ENCODE measurements around the gene TMEM63A.

The TMEM63A gene

DNA sequence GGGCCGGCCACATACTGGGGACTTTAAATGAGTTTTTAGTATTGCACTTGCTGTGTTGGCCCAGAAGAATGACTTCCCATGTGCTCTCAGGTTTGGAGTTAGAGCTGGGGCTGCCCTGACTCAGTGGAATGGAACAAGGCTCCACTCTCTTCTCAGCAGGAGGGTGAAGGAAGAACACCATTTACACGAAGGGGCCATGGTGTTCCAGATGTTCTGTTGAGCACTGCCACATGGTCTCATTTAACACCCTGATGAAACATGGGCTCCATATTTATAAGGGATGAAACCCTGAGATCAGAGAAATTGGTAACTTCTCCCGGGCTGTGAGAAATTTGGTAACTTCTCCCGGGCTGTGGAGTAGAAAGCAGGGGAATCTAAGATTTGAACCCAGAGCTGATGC, 36.1 kb upstream of the TMEM63A start:
- TF ChIP-seq CTCF (IDR thresholded peaks at IDR 0.05; ENCODE audit: low read depth, low read length), result no peak

DNA sequence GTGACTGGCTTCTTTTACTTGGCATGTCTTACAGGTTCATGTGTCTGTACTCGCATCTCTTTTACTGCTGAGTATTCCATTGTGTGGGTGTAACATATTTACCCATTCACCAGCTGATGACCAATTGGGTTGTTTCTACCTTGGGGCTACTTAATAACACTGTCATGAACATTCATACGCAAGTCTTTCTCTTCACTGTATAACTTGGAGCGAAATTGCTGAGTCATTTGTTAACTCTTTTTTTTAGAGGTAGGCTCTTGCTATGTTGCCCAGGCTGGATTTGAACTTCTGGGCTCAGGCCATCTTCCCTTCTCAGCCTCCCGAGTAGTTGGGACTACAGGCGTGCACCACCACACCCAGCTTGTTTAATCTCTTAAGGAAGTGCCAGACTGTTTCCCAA, 35.4 kb upstream of the TMEM63A start:
- no peak for DNase-seq
- no peaks in the 10 kb centered on the region for H3K9me3 ChIP-seq
- H3K4me1 ChIP-seq, result peaks cover 18% of the 10 kb centered on the region
- H3K36me3 ChIP-seq, result peaks cover 25% of the 10 kb centered on the region
- TF ChIP-seq CTCF (IDR thresholded peaks at IDR 0.05; ENCODE audit: low read depth, low read length), result no peak
- no peak overlapping the region for H3K4me3 ChIP-seq (ENCODE audit: low read depth, low read length)
- H3K27me3 ChIP-seq, result no peaks in the 10 kb centered on the region

More for the DNA sequence above, 36.1 kb upstream of the TMEM63A start:
- H3K9me3 ChIP-seq, result no peaks in the 10 kb centered on the region
- no peaks in the 10 kb centered on the region for H3K27me3 ChIP-seq
- no peak overlapping the region for H3K4me3 ChIP-seq (ENCODE audit: low read depth, low read length)
- H3K4me1 ChIP-seq, result peaks cover 19% of the 10 kb centered on the region
- DNase-seq, result no peak
- peaks cover 25% of the 10 kb centered on the region for H3K36me3 ChIP-seq

DNA sequence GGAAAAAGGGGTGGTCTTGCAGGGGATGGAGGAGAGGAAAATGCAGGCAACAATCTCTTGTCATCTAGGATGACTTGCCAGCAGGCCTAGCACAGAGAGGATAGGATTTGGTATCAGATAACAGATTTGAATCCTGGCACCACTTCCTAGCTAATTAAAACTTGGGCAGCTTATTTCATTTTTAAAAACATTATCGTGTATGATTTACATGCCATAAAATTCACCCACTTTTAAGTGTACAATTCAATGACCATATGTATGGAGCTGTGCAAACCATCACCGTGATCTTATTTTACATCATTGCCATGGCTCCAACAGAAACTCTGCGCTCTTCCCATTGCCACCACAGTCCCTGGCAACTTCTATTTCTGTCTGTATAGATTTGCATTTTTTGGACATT, 34.9 kb upstream of the TMEM63A start:
- no peak for DNase-seq
- Histone ChIP-seq H3K4me1 (peaks cover 16% of the 10 kb centered on the region), H3K36me3 (peaks cover 20% of the 10 kb centered on the region), H3K4me3 (ENCODE audit: low read depth, low read length) (no peak overlapping the region), H3K27me3 (no peaks in the 10 kb centered on the region), H3K9me3 (no peaks in the 10 kb centered on the region)
- TF ChIP-seq CTCF (IDR thresholded peaks at IDR 0.05; ENCODE audit: low read depth, low read length), result no peak

DNA sequence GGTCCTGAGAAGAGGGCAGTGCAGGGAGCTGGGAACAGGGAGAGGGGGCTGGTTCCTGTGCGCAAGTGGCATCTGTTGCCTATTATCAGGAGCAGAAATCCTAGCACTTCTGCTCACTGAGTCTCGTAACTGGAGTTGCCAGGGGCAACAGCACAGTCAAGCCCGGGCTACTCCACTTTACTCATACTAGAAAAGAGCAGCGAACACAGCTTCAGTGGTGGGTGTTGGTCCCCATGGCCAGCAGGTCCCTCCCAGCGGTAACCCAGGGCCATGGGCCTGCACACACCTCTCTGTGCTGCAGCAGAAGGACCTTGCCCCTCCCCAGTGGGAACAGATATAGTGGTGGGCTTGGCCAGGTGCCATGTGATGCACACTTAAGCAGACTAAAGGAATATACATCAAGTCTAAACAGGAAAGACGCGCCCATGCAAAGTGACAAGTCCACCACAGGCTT, 33.4 kb upstream of the TMEM63A start:
- peaks cover 16% of the 10 kb centered on the region for H3K4me1 ChIP-seq
- H3K27me3 ChIP-seq, result no peaks in the 10 kb centered on the region
- no peak for TF ChIP-seq CTCF (IDR thresholded peaks at IDR 0.05; ENCODE audit: low read depth, low read length)
- no peaks in the 10 kb centered on the region for H3K9me3 ChIP-seq
- DNase-seq, result peak; percentile 77
- H3K36me3 ChIP-seq, result peaks cover 5% of the 10 kb centered on the region
- peak overlapping the region; percentile 13; the same call in 1 of the 2 replicates for H3K4me3 ChIP-seq (ENCODE audit: low read depth, low read length)

GRCh38 chr1:225914947-225915346, 32.8 kb upstream of the TMEM63A start:
- Histone ChIP-seq H3K4me3 (ENCODE audit: low read depth, low read length) (0 out of 2 replicates have a peak overlapping the region, but pooled peaks have one; percentile 13), H3K36me3 (peaks cover 3% of the 10 kb centered on the region; the same call in 1 of the 2 replicates), H3K27me3 (no peaks in the 10 kb centered on the region), H3K4me1 (peaks cover 16% of the 10 kb centered on the region), H3K9me3 (no peaks in the 10 kb centered on the region)
- DNase-seq, result no peak
- no peak for TF ChIP-seq CTCF (IDR thresholded peaks at IDR 0.05; ENCODE audit: low read depth, low read length)

- H3K9me3 ChIP-seq, result no peaks in the 10 kb centered on the region
- H3K36me3 ChIP-seq, result peaks cover 3% of the 10 kb centered on the region; the same call in 1 of the 2 replicates
- no peak for DNase-seq
- no peak for TF ChIP-seq CTCF (IDR thresholded peaks at IDR 0.05; ENCODE audit: low read depth, low read length)
- H3K4me3 ChIP-seq (ENCODE audit: low read depth, low read length), result no peak overlapping the region
- peaks cover 16% of the 10 kb centered on the region for H3K4me1 ChIP-seq
- H3K27me3 ChIP-seq, result no peaks in the 10 kb centered on the region
Measured at GRCh38 chr1:225914391-225914790, 32.2 kb upstream of the TMEM63A start.
